Epithelial cell of proximal tubule (primary cell): ENCODE results near the gene IL33. TPM values are rescaled to one million over a fixed set of nuclear protein-coding genes. Genes with fewer than 3 reads are reported as not detected.

Source experiments
- DNase-seq: peaks from one replicate; pipeline ENCODE4 v3.0.0-alpha.2; 2011; ENCODE audit warnings: low read depth
- H3K4me3 ChIP-seq: 2 replicates; pipeline ENCODE4 v1.5.1; 2011; ENCODE audit warnings: low read depth, mild to moderate bottlenecking, low read length
- total RNA-seq: library from RNA; depleted of rRNA; stranded (reverse); fragments of >200 nt; gene quantifications from 2 replicates; pipeline ENCODE4 v1.2.3, GENCODE V29; 2015
- TF ChIP-seq, protein P1 (sequence below): conservative IDR thresholded peaks from 2 replicates; pipeline ENCODE4 v1.5.1; 2012; ENCODE audit warnings: low read depth, mild to moderate bottlenecking, low read length

Gene IL33
- total RNA-seq, 1 donor from 2014 or later, result 1.3 TPM

DNA sequence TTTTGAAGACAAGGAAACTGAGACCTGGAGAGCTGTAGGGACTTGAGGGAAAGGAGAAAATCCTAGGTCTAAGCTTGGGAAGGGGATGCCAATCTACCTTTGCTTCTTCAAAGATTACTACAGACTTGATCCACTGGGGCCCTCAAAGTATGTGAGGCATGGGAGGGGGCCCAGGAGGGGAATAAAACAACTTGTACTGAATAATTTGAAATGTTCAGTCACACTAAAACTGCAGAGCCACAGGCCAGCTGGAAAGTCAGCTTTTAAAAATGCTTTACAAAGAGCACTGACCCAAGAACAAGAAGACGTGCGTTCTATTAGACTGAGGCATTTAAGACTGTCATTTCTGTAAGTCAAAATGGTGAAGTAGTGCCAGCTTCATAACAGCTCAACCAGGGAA is 13.6 kb downstream of the IL33 start:
- no peak overlapping the region for H3K4me3 ChIP-seq
- no peak for DNase-seq
- TF ChIP-seq, protein P1, sequence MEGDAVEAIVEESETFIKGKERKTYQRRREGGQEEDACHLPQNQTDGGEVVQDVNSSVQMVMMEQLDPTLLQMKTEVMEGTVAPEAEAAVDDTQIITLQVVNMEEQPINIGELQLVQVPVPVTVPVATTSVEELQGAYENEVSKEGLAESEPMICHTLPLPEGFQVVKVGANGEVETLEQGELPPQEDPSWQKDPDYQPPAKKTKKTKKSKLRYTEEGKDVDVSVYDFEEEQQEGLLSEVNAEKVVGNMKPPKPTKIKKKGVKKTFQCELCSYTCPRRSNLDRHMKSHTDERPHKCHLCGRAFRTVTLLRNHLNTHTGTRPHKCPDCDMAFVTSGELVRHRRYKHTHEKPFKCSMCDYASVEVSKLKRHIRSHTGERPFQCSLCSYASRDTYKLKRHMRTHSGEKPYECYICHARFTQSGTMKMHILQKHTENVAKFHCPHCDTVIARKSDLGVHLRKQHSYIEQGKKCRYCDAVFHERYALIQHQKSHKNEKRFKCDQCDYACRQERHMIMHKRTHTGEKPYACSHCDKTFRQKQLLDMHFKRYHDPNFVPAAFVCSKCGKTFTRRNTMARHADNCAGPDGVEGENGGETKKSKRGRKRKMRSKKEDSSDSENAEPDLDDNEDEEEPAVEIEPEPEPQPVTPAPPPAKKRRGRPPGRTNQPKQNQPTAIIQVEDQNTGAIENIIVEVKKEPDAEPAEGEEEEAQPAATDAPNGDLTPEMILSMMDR, result no peak

DNA sequence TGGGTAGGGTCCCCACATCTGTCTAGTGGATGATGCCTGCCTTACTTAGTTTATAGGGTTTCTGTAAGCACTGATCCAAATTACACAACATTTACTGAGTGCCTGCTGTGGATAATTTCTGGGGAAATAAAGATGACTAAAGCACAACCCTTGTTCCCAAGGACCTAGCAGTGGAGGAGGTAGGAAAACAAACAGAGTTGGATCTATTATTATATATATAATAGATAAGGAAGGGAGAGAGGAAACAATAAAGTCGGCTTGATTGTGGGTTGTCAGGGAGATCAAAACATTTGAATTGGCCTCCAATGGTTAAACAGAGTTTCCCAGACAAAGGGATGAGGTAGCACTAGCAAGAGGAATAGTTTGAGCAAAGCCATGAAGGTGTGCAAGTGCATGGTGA is 14.0 kb downstream of the IL33 start:
- TF ChIP-seq, protein P1, result no peak
- DNase-seq, result no peak

DNA sequence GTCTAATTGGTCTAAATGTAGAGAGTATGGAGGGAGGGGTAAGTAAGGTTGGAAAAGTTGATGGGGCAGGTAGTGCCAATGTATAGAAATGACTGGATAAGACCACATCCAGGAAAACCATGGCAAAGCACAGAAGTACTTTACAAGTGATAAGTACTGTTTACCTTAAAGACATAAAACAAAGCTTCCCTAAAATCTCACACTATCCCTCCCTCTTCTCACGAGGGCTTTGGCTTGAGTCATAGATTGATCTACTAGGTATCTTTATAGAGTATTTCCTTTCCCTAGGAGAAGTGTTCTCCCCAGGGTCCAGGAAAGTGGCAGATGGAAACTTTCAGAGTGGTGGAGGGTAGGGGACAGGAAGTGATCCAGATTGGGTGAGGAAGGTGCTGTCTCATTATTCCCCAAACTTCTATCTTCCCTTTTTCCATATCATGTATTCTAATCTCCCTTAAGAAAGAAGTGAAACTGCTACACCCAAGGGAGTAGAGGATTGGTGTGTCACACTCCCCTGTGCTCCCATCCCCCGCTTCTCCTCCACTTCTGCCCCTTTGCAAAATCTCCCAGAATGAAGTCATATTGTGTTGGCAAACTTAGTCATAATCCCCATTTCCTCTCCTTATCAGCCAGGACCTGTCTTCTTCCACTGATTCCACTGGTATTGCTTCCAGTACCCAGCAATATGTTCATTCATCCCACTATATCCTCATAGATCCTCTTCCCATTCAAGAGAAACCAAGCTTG is 14.6 kb downstream of the IL33 start:
- TF ChIP-seq, protein P1, result no peak
- H3K4me3 ChIP-seq, result no peak overlapping the region
- no peak for DNase-seq

More for the DNA sequence above, 14.0 kb downstream of the IL33 start:
- no peak overlapping the region for H3K4me3 ChIP-seq

DNA sequence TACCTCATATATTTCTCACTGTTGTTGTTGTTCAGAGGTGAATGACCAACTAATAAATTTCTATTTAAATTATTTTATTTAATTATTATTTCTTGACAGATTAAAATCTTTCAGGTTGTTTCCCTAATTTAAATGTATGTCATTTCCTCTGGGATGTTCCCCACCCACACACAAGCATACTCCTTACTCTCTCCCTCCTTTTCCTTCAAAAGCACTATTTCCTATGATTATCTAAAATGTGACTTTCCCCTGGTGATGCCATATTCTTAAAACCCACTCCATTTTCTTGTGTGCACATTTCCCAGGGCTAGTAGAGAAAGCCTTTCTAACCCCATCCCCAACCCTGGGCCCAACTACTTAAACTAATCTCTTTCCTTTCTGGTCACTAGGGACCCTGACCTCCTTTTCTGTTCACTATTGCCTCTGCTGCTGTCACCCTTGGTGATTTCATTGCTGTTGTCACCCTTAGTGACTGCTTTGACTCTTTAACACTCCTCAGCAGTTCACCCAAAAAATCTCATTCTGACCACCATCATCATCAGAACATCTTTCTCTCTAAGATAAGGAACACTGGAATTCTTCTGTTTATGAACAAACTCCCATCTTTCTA is 16.8 kb downstream of the IL33 start:
- TF ChIP-seq, protein P1, result no peak
- no peak for DNase-seq
- H3K4me3 ChIP-seq, result no peak overlapping the region

DNA sequence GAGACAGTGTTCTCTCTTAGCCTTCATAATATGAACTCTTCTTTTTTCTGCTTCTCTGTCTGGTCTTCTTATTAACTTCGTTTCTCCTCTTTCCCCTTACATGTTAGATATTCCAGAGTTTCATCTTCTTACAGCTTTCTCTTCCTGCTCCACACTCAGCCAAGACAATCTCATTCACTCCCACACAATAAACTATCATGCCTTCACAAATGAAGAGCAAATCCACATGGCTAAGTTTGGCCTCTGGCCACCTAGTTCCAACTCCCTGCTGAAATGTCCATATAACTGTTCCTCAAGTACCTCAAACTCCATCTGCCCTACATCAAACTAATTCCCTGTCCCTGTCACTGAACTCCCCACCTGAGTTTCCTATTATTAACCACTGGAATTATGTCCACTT is 18.4 kb downstream of the IL33 start:
- no peak overlapping the region for H3K4me3 ChIP-seq
- TF ChIP-seq, protein P1, result no peak
- DNase-seq, result no peak

DNA sequence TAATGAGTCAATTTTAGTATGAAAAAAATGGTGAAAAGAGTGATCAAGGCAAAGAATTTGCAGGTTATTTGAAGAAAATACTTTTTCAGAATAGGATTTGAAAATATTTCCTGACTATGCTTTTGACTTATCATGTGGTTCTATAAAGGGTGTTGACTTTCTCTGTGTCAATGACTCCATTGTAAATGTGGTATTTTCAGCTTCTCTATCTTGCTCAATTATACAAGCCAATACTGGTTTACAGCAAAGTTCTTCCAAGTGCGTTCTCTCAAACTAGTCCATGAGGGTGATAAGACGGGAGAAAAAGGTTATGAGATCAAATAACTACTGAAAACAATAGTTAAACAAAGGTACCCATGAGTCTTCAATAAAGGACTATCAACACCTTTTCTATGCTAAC is 21.7 kb downstream of the IL33 start:
- H3K4me3 ChIP-seq, result no peak overlapping the region
- TF ChIP-seq, protein P1, result no peak
- DNase-seq, result no peak

DNA sequence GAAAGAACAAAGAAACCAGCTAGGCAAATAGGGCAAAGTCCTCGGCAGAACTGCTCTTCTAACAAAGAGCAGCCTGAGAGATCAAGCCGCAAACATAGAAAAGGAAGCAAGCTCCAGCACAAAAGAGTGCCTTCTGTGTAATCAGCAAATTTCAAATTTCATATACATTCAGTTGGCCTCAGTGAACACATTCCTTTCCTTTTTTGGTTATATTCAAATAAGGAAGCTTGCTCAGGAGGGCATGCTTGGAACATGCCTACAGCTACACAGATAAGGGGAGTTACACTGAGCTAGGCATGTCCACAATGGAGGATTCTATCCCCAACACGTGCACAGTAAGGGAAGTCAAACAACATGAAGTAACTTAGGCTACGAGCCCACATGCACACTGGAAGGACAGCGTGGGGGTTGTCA is 23.4 kb downstream of the IL33 start:
- no peak for DNase-seq
- H3K4me3 ChIP-seq, result no peak overlapping the region
- TF ChIP-seq, protein P1, result no peak
